SK-N-SH treated with all-trans-retinoic acid at 6 μM for 48 hours (cell line): ENCODE results near the gene LOXL4.

Experiments used
- ATAC-seq: fragments of 200-7000 bp; cut with Tn5 transposase; 3 replicates; pipeline ENCODE4 v1.9.1; 2020; ENCODE audit warnings: mild to moderate bottlenecking, moderate library complexity
- ARNTL ChIP-seq: fragments of 450-650 bp; formaldehyde crosslinking; IDR thresholded peaks from 2 replicates; pipeline ENCODE4 v1.5.0; 2020; ENCODE audit warnings: low read depth, mild to moderate bottlenecking, moderate library complexity, borderline replicate concordance
- BACH2 ChIP-seq: fragments of 250-450 bp; sonication (Bioruptor Pico); IDR thresholded peaks from 2 replicates; pipeline ENCODE4 v1.9.0; 2021; ENCODE audit warnings: mild to moderate bottlenecking, borderline replicate concordance
- CSDC2 ChIP-seq: fragments of 250-450 bp; sonication (Bioruptor Pico); IDR thresholded peaks from 2 replicates; pipeline ENCODE4 v1.5.0; 2020; ENCODE audit warnings: mild to moderate bottlenecking, moderate library complexity
- ESRRG ChIP-seq: fragments of 250-450 bp; sonication (Bioruptor Pico); IDR thresholded peaks from 2 replicates; pipeline ENCODE4 v1.6.1; 2021; ENCODE audit warnings: mild to moderate bottlenecking
- GLIS3 ChIP-seq: fragments of 250-450 bp; sonication (Bioruptor Pico); IDR thresholded peaks from 2 replicates; pipeline ENCODE4 v1.5.0; 2020; ENCODE audit warnings: mild to moderate bottlenecking, moderate library complexity
- ISL1 ChIP-seq: fragments of 250-450 bp; sonication (Bioruptor Pico); IDR thresholded peaks from 2 replicates; pipeline ENCODE4 v2.1.2; 2022; ENCODE audit warnings: mild to moderate bottlenecking, moderate library complexity
- OSR1 ChIP-seq: fragments of 250-450 bp; sonication (Bioruptor Pico); IDR thresholded peaks from 2 replicates; pipeline ENCODE4 v1.8.0; 2022; ENCODE audit warnings: moderate library complexity, mild to moderate bottlenecking, inconsistent platforms
- PATZ1 ChIP-seq: fragments of 250-450 bp; sonication (Bioruptor Pico); IDR thresholded peaks from 2 replicates; pipeline ENCODE4 v1.8.0; 2020; ENCODE audit warnings: mild to moderate bottlenecking, moderate library complexity, borderline replicate concordance
- PPARA ChIP-seq: fragments of 250-450 bp; sonication (Bioruptor Pico); IDR thresholded peaks from 2 replicates; pipeline ENCODE4 v1.5.0; 2020; ENCODE audit warnings: mild to moderate bottlenecking, borderline replicate concordance
- RARB ChIP-seq: fragments of 250-450 bp; sonication (Bioruptor Pico); IDR thresholded peaks from 2 replicates; pipeline ENCODE4 v1.8.0; 2021; ENCODE audit warnings: mild to moderate bottlenecking, moderate library complexity
- SNAI2 ChIP-seq: fragments of 250-450 bp; sonication (Bioruptor Pico); IDR thresholded peaks from 2 replicates; pipeline ENCODE4 v1.5.0; 2020; ENCODE audit warnings: mild to moderate bottlenecking, moderate library complexity
- TCF4 ChIP-seq: fragments of 250-450 bp; sonication (Bioruptor Pico); IDR thresholded peaks from 2 replicates; pipeline ENCODE4 v1.8.0; 2021; ENCODE audit warnings: mild to moderate bottlenecking, moderate library complexity, borderline replicate concordance
- TOX ChIP-seq: fragments of 250-450 bp; sonication (Bioruptor Pico); IDR thresholded peaks from 2 replicates; pipeline ENCODE4 v1.8.0; 2021; ENCODE audit warnings: mild to moderate bottlenecking, moderate library complexity, borderline replicate concordance
- ZC3H10 ChIP-seq: fragments of 250-450 bp; sonication (Bioruptor Pico); IDR thresholded peaks from 2 replicates; pipeline ENCODE4 v1.5.1; 2021; ENCODE audit warnings: mild to moderate bottlenecking, moderate library complexity
- ZFP3 ChIP-seq: fragments of 250-450 bp; sonication (Bioruptor Pico); IDR thresholded peaks from 2 replicates; pipeline ENCODE4 v1.5.0; 2020; ENCODE audit warnings: mild to moderate bottlenecking, moderate library complexity
- ZFP30 ChIP-seq: fragments of 450-650 bp; formaldehyde crosslinking; IDR thresholded peaks from 2 replicates; pipeline ENCODE4 v1.5.0; 2022; ENCODE audit warnings: mild to moderate bottlenecking, moderate library complexity
- ZNF565 ChIP-seq: fragments of 450-650 bp; formaldehyde crosslinking; conservative IDR thresholded peaks from 2 replicates; pipeline ENCODE4 v1.5.0; 2020; ENCODE audit warnings: low read depth, mild to moderate bottlenecking, moderate library complexity
- ZNF70 ChIP-seq: fragments of 450-650 bp; formaldehyde crosslinking; IDR thresholded peaks from 2 replicates; pipeline ENCODE4 v1.5.0; 2020; ENCODE audit warnings: mild to moderate bottlenecking, moderate library complexity
- ZNF8 ChIP-seq: fragments of 450-650 bp; formaldehyde crosslinking; IDR thresholded peaks from 2 replicates; pipeline ENCODE4 v1.5.0; 2020; ENCODE audit warnings: mild to moderate bottlenecking, moderate library complexity
- TF ChIP-seq, protein P1 (sequence below): fragments of 250-450 bp; sonication (Bioruptor Pico); IDR thresholded peaks from 2 replicates; pipeline ENCODE4 v1.5.0; 2020; ENCODE audit warnings: mild to moderate bottlenecking, moderate library complexity
- TF ChIP-seq, protein P2 (sequence below): fragments of 250-450 bp; sonication (Bioruptor Pico); IDR thresholded peaks from 2 replicates; pipeline ENCODE4 v1.5.1; 2021; ENCODE audit warnings: mild to moderate bottlenecking, moderate library complexity

Gene LOXL4

GRCh38 chr10:98270073-98270740 lies 2.2 kb upstream of the LOXL4 start:
- TF ChIP-seq PATZ1 (CRISPR knock-in tag) (no peak), ESRRG (no peak), ZFP30 (CRISPR knock-in tag) (no peak), ARNTL (CRISPR knock-in tag) (no peak), SNAI2 (no peak), TCF4 (no peak), ZNF70 (CRISPR knock-in tag) (no peak), OSR1 (no peak), ZNF8 (no peak), CSDC2 (CRISPR knock-in tag) (no peak), TOX (CRISPR knock-in tag) (no peak)
- no peak for ATAC-seq

DNA sequence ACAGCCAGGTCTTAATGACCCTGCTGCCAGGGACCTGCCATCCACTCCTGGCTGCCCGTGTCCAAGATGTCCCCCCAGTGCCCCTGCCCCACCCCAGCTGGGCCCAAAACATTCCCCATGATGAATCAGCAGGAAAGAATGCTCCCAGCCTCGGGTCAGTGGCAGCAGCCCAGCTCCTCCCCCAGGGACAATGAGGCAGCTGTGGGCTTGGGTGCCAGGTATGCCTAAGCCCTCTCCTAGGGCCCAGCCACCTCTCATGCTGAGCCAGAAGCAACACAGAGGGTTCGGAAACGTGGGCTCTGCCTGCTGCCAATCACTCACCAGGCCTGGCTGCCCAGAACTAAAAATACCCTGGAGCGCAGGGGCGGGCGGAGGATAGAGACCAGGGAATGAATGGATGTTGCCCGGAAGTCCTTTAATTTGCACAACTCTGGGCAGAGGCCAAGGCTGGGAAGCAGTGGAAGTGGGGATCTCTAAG lies 1.5 kb upstream of the LOXL4 start:
- TF ChIP-seq PATZ1 (CRISPR knock-in tag) (peak; percentile 73; the same call in 1 of the 2 replicates), ZNF565 (CRISPR knock-in tag) (no peak)
- peak; percentile 76 for ATAC-seq

- no peak; the same call in 2 of the 3 replicates for ATAC-seq
- TF ChIP-seq, protein P1, sequence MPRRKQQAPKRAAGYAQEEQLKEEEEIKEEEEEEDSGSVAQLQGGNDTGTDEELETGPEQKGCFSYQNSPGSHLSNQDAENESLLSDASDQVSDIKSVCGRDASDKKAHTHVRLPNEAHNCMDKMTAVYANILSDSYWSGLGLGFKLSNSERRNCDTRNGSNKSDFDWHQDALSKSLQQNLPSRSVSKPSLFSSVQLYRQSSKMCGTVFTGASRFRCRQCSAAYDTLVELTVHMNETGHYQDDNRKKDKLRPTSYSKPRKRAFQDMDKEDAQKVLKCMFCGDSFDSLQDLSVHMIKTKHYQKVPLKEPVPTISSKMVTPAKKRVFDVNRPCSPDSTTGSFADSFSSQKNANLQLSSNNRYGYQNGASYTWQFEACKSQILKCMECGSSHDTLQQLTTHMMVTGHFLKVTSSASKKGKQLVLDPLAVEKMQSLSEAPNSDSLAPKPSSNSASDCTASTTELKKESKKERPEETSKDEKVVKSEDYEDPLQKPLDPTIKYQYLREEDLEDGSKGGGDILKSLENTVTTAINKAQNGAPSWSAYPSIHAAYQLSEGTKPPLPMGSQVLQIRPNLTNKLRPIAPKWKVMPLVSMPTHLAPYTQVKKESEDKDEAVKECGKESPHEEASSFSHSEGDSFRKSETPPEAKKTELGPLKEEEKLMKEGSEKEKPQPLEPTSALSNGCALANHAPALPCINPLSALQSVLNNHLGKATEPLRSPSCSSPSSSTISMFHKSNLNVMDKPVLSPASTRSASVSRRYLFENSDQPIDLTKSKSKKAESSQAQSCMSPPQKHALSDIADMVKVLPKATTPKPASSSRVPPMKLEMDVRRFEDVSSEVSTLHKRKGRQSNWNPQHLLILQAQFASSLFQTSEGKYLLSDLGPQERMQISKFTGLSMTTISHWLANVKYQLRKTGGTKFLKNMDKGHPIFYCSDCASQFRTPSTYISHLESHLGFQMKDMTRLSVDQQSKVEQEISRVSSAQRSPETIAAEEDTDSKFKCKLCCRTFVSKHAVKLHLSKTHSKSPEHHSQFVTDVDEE (CRISPR knock-in tag), result no peak
- no peak for TF ChIP-seq GLIS3
- no peak for TF ChIP-seq ZFP30 (CRISPR knock-in tag)
- TF ChIP-seq ESRRG, result no peak
- TF ChIP-seq PATZ1 (CRISPR knock-in tag), result no peak
- no peak for TF ChIP-seq OSR1
- no peak for TF ChIP-seq ZFP3 (CRISPR knock-in tag)
- TF ChIP-seq ZC3H10 (CRISPR knock-in tag), result no peak
- TF ChIP-seq, protein P2, sequence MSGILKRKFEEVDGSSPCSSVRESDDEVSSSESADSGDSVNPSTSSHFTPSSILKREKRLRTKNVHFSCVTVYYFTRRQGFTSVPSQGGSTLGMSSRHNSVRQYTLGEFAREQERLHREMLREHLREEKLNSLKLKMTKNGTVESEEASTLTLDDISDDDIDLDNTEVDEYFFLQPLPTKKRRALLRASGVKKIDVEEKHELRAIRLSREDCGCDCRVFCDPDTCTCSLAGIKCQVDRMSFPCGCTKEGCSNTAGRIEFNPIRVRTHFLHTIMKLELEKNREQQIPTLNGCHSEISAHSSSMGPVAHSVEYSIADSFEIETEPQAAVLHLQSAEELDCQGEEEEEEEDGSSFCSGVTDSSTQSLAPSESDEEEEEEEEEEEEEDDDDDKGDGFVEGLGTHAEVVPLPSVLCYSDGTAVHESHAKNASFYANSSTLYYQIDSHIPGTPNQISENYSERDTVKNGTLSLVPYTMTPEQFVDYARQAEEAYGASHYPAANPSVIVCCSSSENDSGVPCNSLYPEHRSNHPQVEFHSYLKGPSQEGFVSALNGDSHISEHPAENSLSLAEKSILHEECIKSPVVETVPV (CRISPR knock-in tag), result no peak
- no peak for TF ChIP-seq BACH2 (CRISPR knock-in tag)
- TF ChIP-seq TOX (CRISPR knock-in tag), result no peak
- TF ChIP-seq PPARA, result no peak
- no peak for TF ChIP-seq RARB
- no peak for TF ChIP-seq TCF4
- no peak for TF ChIP-seq ISL1
- no peak for TF ChIP-seq SNAI2
- no peak for TF ChIP-seq CSDC2 (CRISPR knock-in tag)
- TF ChIP-seq ARNTL (CRISPR knock-in tag), result no peak
- TF ChIP-seq ZNF565 (CRISPR knock-in tag), result no peak
Measured at GRCh38 chr10:98268694-98269431, 869 bp upstream of the LOXL4 start.
